ENCODE measurements around the gene STMP1. TPM values are rescaled to one million over a fixed set of nuclear protein-coding genes. Genes with fewer than 3 reads are reported as not detected.

Gene STMP1
- total RNA-seq (11.6 and 17.7 TPM in 2 replicates), polyA plus RNA-seq (75.7 and 91.1 TPM in 2 replicates)

DNA sequence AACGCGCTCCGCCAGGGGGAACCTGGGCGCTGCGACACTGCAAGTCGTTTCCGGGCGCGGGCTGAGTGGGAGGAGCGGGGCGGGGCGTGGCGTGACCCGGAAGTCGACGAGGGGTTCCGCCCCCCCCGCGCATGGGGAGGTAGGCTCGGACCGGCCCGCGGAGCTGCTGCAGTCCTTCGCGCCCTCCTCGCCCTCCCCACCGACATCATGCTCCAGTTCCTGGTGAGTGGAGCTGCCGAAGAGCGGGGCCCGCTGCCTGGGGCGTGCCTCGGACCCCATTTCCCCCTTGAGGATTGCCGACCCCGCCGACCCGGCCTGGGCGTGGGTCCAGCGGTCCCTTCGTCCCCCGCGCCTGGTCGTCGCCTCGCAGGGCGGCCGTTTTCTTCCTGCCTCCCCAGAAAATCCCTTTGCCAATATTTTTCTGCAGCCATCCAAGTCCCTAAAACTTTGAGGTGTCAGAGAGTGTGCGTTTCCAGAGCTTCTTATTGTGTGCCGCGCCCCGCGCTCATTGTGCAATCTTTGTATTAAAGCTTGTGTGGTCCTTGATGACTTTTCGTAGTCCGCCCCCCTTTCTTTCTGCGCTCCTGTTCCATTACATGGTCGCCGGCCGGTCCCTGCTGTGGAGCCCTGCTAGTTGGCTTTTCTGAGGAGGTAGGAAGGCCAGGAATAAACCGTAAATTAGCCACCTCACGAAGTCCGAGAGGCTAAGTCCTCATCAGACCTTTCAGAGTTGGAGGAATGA, at the start of gene STMP1:
TSS of gene STMP1 (plus strand) at position 142 of the 742 bp plus-strand sequence.
- no peaks in the 10 kb centered on the region for H3K36me3 ChIP-seq
- H3K4me3 ChIP-seq = peak within 1 kb of the TSS; percentile 97
- no peaks in the 10 kb centered on the region for H3K9me3 ChIP-seq (ENCODE audit: low read depth)
- DNase-seq (ENCODE audit: low read depth in 1 of 2, low spot score in 1 of 2) = peak; percentile 97 to 98
- H3K4me1 ChIP-seq (ENCODE audit: low read depth) = peaks cover 12% of the 10 kb centered on the region
- H3K27me3 ChIP-seq = no peaks in the 10 kb centered on the region
- TF ChIP-seq CTCF (IDR thresholded peaks at IDR 0.05; ENCODE audit: low read depth, low read length) = peak; percentile 73
- peak within 1 kb of the TSS; percentile 85 for H3K27ac ChIP-seq

GRCh38 chr7:135616136-135616535, 46.2 kb upstream of the STMP1 start:
- Histone ChIP-seq H3K4me1 (ENCODE audit: low read depth) (peaks cover 17% of the 10 kb centered on the region), H3K27me3 (no peaks in the 10 kb centered on the region), H3K36me3 (peaks cover 27% of the 10 kb centered on the region), H3K9me3 (ENCODE audit: low read depth) (no peaks in the 10 kb centered on the region), H3K4me3 (no peak overlapping the region), H3K27ac (no peak overlapping the region)
- no peak for DNase-seq (ENCODE audit: low read depth in 1 of 2, low spot score in 1 of 2)
- TF ChIP-seq CTCF (IDR thresholded peaks at IDR 0.05; ENCODE audit: low read depth, low read length) = no peak

GRCh38 chr7:135617781-135618180, 44.5 kb upstream of the STMP1 start:
- Histone ChIP-seq H3K4me1 (ENCODE audit: low read depth) (peaks cover 17% of the 10 kb centered on the region), H3K4me3 (no peak overlapping the region), H3K36me3 (peaks cover 25% of the 10 kb centered on the region), H3K27ac (no peak overlapping the region), H3K9me3 (ENCODE audit: low read depth) (no peaks in the 10 kb centered on the region), H3K27me3 (no peaks in the 10 kb centered on the region)
- DNase-seq (ENCODE audit: low read depth in 1 of 2, low spot score in 1 of 2) = peak in 1 of 2 donors; percentile 73
- TF ChIP-seq CTCF (IDR thresholded peaks at IDR 0.05; ENCODE audit: low read depth, low read length) = no peak

DNA sequence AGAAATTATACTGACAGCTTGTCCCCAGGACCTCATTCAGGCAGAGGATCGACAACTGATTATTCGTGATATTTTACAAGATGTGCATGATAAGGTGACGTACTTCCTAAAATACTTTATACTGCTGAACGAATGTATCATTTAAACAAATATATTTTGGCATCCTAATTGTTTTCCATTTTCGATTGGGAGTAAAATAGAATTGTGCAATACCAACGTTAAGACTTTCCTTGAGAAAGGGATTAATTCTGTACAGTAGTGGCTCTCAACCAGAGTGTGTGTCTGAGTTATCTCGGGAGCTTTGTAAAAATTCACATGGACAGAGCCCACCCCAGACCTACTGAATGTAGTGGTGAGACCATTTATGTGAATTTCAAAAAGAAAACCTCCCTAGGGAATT, 43.8 kb upstream of the STMP1 start:
- H3K36me3 ChIP-seq = peaks cover 32% of the 10 kb centered on the region

GRCh38 chr7:135620447-135620846, 41.9 kb upstream of the STMP1 start:
- Histone ChIP-seq H3K9me3 (ENCODE audit: low read depth) (no peaks in the 10 kb centered on the region), H3K4me3 (no peak overlapping the region), H3K27me3 (no peaks in the 10 kb centered on the region), H3K36me3 (peaks cover 26% of the 10 kb centered on the region), H3K27ac (no peak overlapping the region), H3K4me1 (ENCODE audit: low read depth) (peaks cover 17% of the 10 kb centered on the region)
- peak in 1 of 2 donors; percentile 7 for DNase-seq (ENCODE audit: low read depth in 1 of 2, low spot score in 1 of 2)
- TF ChIP-seq CTCF (IDR thresholded peaks at IDR 0.05; ENCODE audit: low read depth, low read length) = no peak

More for the DNA sequence above, 43.8 kb upstream of the STMP1 start:
- Histone ChIP-seq H3K4me1 (ENCODE audit: low read depth) (peaks cover 17% of the 10 kb centered on the region), H3K27ac (no peak overlapping the region), H3K27me3 (no peaks in the 10 kb centered on the region), H3K9me3 (ENCODE audit: low read depth) (no peaks in the 10 kb centered on the region), H3K4me3 (no peak overlapping the region)
- DNase-seq (ENCODE audit: low read depth in 1 of 2, low spot score in 1 of 2) = no peak
- no peak for TF ChIP-seq CTCF (IDR thresholded peaks at IDR 0.05; ENCODE audit: low read depth, low read length)
